PFSK-1 (cell line): Measurements from ENCODE around the gene CXCR6.

Experiments used
- FOXP2 ChIP-seq: optimal IDR thresholded peaks from 2 replicates; pipeline ENCODE3; 2011; ENCODE audit warnings: borderline replicate concordance, control low read depth, inconsistent platforms; ENCODE audit not compliant: insufficient read depth; ENCODE audit errors: extremely low read length, extremely low read depth
- POLR2AphosphoS5 ChIP-seq: IDR thresholded peaks from 2 replicates; pipeline ENCODE4 v1.6.1; 2012; ENCODE audit warnings: low read depth, mild to moderate bottlenecking, control low read depth, low read length, moderate library complexity
- SIN3A ChIP-seq: IDR thresholded peaks from 2 replicates; pipeline ENCODE4 v1.6.1; 2012; ENCODE audit warnings: mild to moderate bottlenecking, low read length, moderate library complexity, borderline replicate concordance; ENCODE audit not compliant: insufficient read depth
- TAF1 ChIP-seq: IDR thresholded peaks from 2 replicates; pipeline ENCODE4 v1.6.1; 2012; ENCODE audit warnings: low read length, control low read depth, borderline replicate concordance; ENCODE audit not compliant: insufficient read depth
- TF ChIP-seq, protein P1 (sequence below), 2 experiments: IDR thresholded peaks; 2 replicates each; pipeline versions ENCODE4 v1.6.1 to v1.8.0; 2011 to 2012; ENCODE audit warnings: low read depth in 2 of 2, low read length in 2 of 2, control low read depth in 1 of 2, inconsistent platforms in 1 of 2, mild to moderate bottlenecking in 1 of 2, moderate library complexity in 1 of 2; ENCODE audit not compliant: insufficient read depth in 1 of 2

CXCR6 gene

DNA sequence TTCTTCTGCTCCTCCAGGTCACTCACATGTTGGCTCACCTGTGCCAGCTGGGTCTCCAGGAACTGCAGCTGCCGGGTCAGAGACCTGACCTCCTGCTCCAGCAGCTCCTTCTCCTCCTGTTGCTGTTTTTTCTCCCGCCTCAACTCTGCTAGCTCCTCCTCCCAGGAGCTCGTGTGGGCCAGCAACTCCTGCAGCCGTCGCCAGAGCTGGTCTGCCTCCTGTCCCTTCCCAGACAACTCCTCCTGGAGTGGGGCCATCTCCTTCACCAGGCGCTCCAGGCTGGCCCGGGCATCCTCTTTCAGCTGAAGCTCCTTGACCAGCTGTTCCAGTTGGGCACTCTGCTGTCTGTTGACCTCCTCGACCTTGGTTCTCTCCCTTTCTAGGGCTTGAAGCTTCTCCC, 24.5 kb downstream of the CXCR6 start:
- TF ChIP-seq POLR2AphosphoS5 (no peak), TAF1 (no peak), SIN3A (no peak), FOXP2 (no peak)
- TF ChIP-seq, protein P1, sequence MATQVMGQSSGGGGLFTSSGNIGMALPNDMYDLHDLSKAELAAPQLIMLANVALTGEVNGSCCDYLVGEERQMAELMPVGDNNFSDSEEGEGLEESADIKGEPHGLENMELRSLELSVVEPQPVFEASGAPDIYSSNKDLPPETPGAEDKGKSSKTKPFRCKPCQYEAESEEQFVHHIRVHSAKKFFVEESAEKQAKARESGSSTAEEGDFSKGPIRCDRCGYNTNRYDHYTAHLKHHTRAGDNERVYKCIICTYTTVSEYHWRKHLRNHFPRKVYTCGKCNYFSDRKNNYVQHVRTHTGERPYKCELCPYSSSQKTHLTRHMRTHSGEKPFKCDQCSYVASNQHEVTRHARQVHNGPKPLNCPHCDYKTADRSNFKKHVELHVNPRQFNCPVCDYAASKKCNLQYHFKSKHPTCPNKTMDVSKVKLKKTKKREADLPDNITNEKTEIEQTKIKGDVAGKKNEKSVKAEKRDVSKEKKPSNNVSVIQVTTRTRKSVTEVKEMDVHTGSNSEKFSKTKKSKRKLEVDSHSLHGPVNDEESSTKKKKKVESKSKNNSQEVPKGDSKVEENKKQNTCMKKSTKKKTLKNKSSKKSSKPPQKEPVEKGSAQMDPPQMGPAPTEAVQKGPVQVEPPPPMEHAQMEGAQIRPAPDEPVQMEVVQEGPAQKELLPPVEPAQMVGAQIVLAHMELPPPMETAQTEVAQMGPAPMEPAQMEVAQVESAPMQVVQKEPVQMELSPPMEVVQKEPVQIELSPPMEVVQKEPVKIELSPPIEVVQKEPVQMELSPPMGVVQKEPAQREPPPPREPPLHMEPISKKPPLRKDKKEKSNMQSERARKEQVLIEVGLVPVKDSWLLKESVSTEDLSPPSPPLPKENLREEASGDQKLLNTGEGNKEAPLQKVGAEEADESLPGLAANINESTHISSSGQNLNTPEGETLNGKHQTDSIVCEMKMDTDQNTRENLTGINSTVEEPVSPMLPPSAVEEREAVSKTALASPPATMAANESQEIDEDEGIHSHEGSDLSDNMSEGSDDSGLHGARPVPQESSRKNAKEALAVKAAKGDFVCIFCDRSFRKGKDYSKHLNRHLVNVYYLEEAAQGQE (IDR thresholded peaks at IDR 0.05; ENCODE audit: insufficient read depth in 1 of 2, low read depth in 2 of 2, low read length in 2 of 2), result no peak

DNA sequence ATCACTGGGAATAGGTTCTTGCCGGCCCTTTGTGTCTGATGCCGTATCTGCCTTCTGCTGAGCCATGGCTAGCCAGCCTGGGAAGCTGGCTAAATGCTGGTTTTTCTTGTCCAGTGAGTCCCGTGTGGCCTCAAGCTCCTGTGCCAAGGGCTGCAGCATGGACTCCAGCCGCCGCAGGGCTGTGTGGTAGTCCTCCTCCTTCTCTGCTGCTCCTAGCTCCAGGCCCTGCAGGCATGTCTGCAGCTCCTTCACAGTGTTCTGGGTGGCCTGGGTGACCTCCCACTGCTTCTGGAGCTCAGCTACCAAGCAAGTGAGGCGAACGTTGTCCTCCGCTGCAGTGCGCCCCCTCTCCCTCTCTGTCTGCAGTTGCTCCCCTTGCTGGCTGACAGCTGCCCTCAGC, 24.9 kb downstream of the CXCR6 start:
- no peak for TF ChIP-seq SIN3A
- TF ChIP-seq FOXP2, result no peak
- no peak for TF ChIP-seq POLR2AphosphoS5
- TF ChIP-seq, protein P1 (IDR thresholded peaks at IDR 0.05; ENCODE audit: insufficient read depth in 1 of 2, low read depth in 2 of 2, low read length in 2 of 2), result no peak
- TF ChIP-seq TAF1, result no peak

DNA sequence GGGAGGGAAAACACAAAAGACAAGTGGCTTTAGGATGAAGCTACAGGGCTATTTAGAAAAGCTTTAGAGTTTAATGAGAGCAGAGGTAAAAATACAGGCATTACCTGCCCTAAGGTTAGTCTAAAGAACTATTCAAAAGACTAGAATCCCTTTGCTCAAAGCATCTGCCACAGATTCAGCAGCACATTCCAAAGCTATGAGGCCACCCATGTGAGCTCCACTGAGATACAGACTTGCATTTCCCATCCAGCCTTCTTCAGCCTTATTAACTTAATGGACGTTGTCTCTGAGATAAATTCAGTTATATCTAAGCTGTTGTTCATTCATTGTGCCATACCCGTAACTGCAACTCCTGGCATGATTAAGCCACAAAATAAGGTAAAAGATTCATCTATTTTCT, 25.4 kb downstream of the CXCR6 start:
- no peak for TF ChIP-seq POLR2AphosphoS5
- no peak for TF ChIP-seq FOXP2
- TF ChIP-seq, protein P1 (IDR thresholded peaks at IDR 0.05; ENCODE audit: insufficient read depth in 1 of 2, low read depth in 2 of 2, low read length in 2 of 2), result no peak
- no peak for TF ChIP-seq SIN3A
- TF ChIP-seq TAF1, result no peak

DNA sequence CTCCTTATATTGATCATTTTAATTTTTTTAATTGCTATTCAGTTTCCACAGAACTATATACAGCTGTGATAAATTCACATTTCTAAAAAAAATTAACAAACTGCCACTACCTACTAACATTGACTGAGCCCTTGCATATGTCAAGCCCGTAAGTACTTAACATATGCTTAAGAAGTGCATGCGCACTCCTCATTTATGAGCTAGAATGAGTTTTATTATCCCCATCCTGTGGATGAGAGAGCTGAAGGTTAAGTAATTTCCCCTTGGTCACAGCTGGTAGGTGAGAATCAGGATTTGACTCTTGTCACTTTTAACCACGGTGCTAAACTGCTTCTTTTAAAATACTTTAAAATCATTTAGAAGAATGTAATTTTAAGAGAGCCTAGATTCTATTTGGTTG, 25.9 kb downstream of the CXCR6 start:
- TF ChIP-seq TAF1 (no peak), FOXP2 (no peak)
- TF ChIP-seq, protein P1 (IDR thresholded peaks at IDR 0.05; ENCODE audit: insufficient read depth in 1 of 2, low read depth in 2 of 2, low read length in 2 of 2), result no peak

DNA sequence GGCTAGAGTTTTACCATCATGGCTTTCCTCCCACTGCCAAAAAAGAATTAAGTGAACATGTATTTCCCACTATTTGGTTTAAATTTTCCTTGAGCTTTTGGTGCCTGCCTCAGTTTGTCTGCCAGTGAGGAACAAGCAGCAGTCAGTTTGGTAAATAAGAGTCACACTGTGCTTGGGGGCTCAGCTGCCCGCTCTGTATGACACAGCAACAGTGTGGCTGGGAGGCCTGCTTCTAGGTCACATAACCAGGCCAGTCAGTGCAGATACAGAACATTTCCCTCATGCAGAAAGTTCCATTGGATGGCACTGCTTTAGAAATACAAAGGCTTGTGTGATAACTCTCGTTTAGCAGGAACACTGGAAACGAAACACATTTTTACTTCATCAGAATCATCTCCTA, 26.7 kb downstream of the CXCR6 start:
- no peak for TF ChIP-seq POLR2AphosphoS5

DNA sequence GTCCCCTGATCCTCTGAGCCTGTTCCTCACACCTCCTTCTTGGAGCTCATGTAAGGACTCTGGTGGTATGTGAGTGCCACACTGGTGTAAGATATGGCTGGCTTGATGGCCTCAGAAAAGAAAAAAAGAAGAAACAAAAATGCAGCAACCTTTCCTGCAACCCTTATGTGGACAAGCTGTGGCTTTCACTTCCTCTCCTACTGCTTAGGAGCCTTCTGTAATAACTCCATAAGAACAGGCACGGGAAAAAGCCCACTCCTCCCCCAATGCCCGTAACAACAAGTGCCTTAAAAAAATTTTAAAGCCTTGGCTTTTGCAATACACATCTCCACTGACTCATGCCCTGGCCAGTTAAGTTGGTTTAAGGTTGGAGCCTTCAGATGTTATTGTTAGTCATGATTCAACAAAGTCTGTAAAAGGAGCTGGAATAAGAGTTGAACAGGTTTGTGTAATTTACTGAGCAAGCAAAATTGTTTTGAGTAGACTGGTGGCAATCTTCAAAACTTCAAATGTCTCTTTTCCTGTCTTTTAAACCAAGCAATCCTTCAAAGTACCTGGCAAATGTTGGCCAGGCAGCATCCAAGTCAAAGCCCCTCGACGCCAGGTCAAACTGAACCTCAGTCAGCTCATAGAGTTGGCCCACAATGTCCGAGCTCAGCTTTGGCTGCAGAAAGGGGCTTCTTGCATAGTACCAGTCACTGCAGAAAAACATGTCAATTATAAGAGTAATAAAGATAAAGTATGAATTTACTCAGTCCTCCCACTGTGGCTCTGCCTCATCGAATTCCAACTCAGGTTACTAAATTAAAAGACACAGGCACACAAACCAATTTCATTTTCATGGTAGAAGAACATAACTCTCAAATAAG, 29.5 kb downstream of the CXCR6 start:
- TF ChIP-seq, protein P1 (IDR thresholded peaks at IDR 0.05; ENCODE audit: insufficient read depth in 1 of 2, low read depth in 2 of 2, low read length in 2 of 2), result no peak
- TF ChIP-seq FOXP2 (no peak), SIN3A (no peak), POLR2AphosphoS5 (no peak), TAF1 (no peak)
